ENCODE data around the gene CUEDC1.

The CUEDC1 gene

GRCh38 chr17:57823469-57824401 lies 131.5 kb downstream of the CUEDC1 start:
- no peak for DNase-seq

- DNase-seq, result no peak
Measured at GRCh38 chr17:57819867-57820266, 135.3 kb downstream of the CUEDC1 start.

DNA sequence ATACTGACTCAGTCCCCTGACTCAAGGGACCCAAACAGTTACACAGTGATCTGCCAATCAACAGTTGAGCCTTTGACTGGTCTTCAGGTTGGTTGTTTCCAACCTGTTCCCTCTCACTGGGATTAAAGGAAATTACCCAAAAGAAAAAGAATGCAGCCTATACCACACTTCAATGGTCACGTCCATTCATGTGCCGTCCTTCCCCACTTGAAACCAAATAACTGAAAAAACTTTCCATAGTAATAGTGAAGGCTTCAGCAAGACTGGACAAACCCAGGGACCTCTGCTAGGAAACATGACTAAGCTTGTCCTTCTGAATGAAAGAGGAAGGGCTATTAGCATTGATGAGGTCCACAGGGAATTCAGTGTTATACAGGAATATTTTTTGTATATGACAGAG lies 135.9 kb downstream of the CUEDC1 start:
- DNase-seq, result no peak

DNA sequence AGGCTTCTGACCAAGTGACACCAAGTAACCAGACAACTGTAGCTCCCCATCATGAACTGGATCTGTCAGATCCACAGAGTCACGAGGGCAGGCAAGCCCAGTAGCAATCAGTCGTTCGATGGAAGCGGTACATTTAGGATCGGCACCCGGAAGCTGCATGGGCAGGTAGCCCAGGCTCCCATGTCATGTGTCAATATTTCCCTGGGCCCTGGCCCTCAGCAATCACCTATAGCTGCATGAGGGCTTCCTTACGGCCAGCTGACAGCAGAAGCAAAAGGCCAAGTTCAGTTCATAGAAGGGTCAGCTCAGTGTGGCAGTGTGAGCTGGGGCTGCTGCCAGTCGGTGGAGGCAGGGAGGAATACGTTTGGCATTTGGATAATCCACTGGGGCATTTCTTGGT lies 137.1 kb downstream of the CUEDC1 start:
- DNase-seq, result no peak

DNA sequence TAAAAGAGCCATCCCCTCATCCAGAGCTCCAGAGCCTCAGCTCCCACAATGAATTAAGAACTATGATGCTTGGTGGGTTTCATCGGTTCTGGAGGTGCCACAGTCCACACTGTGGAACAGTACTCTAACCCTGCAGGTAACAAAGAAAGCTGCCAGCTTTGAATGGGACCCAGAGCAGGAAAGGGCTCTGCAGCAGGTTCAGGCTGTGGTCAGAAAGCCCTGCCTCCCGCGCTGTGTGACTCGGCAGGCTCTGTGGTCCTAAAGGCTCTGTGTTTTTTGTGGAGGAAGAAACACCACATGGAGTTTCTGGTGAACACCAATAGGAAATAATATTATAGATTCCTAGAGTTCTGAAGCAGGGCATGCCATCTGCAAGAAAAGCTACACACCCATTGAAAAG lies 137.9 kb downstream of the CUEDC1 start:
- DNase-seq, result no peak

DNA sequence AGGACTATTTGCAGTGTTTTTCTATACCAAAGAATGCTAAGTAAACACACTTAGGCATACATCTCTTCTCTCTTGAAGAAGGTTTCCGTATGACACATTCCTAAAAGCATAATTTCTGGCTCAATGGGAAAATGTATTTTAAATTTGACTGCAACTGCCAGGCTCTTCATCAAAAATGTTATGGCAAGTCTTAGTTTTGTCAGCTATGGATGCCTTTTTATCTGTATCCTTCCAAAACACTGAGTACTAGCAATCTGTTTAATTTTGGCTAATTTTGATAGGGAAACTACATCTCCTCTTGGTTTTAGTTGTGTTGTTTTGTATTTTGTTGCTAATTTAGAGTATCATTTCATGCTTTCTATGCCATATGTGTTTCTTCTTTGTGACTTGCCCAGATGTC lies 140.8 kb downstream of the CUEDC1 start:
- no peak for DNase-seq

DNA sequence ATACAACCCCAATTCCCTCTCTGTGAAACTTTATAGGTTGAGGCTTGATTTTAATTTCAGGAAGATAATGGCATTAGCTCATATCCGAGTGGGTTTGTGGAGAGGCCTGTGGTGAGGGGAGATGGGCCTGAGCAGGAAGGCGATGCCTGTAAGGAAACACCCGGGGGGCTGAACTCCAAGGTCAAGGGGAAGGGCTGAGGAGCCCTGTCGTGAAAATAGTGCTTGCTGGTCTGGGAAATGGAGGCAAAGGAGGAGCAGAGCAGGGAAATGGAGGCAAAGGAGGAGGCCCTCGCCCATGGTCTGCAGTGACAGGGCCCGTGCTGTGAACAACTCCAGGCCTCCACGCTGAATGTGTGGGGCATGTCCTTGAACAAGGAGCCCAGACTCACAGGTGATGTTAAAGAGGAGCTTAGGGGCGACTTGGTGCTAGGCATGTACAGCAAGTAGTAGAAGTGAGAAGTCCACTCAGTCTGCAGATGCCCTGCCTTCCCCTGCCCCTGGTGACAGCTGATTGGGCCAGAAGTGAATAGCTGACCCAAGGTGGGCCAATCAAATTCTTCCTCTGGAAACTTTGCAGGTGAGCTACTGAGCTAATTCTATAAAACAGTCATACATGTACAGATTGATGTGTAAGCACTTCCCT lies 143.5 kb downstream of the CUEDC1 start:
- DNase-seq, result no peak
